Prostate gland (tissue), 2 donors: ENCODE results near the gene PTPA.

ENCODE experiments used
- CTCF ChIP-seq, 4 experiments: fragments of 200-600 bp in 2 of 4; fragments of 450-650 bp in 2 of 4; sonication (generic) in 2 of 4; IDR thresholded peaks; 1 replicate in 3 of 4; 2 replicates in 1 of 4; pipeline ENCODE4 v1.5.1; 2016 to 2019; ENCODE audit warnings: antibody characterized with exemption in 4 of 4, mild to moderate bottlenecking in 2 of 4, moderate library complexity in 2 of 4
- POLR2A ChIP-seq: fragments of 450-650 bp; IDR thresholded peaks from one replicate; pipeline ENCODE4 v1.6.1; 2016; ENCODE audit warnings: antibody characterized with exemption, mild to moderate bottlenecking

- TF ChIP-seq CTCF (IDR thresholded peaks at IDR 0.05) (no peak), POLR2A (no peak)
Measured at GRCh38 chr9:129072171-129072570, 39.0 kb upstream of the PTPA start.
